Parathyroid adenoma (tissue), 2 donors: ENCODE results near the gene PBX1.

ENCODE experiments used
- H2AFZ ChIP-seq: fragments of 300-600 bp; sonication (generic); one replicate; pipeline ENCODE4 v1.7.0; 2017; ENCODE audit warnings: antibody characterized with exemption, mild to moderate bottlenecking
- H3K27ac ChIP-seq: fragments of 300-600 bp; sonication (generic); one replicate; pipeline ENCODE4 v1.7.0; 2017
- H3K27me3 ChIP-seq: fragments of 300-600 bp; sonication (generic); one replicate; pipeline ENCODE4 v1.7.0; 2017; ENCODE audit warnings: low read length; ENCODE audit not compliant: control insufficient read depth, insufficient read depth
- H3K36me3 ChIP-seq: fragments of 300-600 bp; sonication (generic); one replicate; pipeline ENCODE4 v1.7.0; 2017; ENCODE audit warnings: low read length; ENCODE audit not compliant: control insufficient read depth, insufficient read depth
- H3K4me1 ChIP-seq: fragments of 300-600 bp; sonication (generic); one replicate; pipeline ENCODE4 v1.7.0; 2017; ENCODE audit warnings: control low read depth
- H3K4me2 ChIP-seq: fragments of 300-600 bp; sonication (generic); one replicate; pipeline ENCODE4 v1.7.0; 2017; ENCODE audit warnings: low read length
- H3K4me3 ChIP-seq: fragments of 300-600 bp; sonication (generic); one replicate; pipeline ENCODE4 v1.7.0; 2017; ENCODE audit warnings: low read depth, low read length
- H3K79me2 ChIP-seq: fragments of 300-600 bp; sonication (generic); one replicate; pipeline ENCODE4 v1.7.0; 2017; ENCODE audit warnings: control low read depth
- H3K9ac ChIP-seq: fragments of 300-600 bp; sonication (generic); one replicate; pipeline ENCODE4 v1.7.0; 2017; ENCODE audit warnings: mild to moderate bottlenecking
- H3K9me3 ChIP-seq: fragments of 300-600 bp; sonication (generic); one replicate; pipeline ENCODE4 v1.7.0; 2017; ENCODE audit warnings: low read length; ENCODE audit not compliant: control insufficient read depth
- CTCF ChIP-seq: fragments of 300-600 bp; sonication (generic); IDR thresholded peaks from one replicate; pipeline ENCODE4 v1.7.0; 2017; ENCODE audit warnings: antibody characterized with exemption, mild to moderate bottlenecking
- donor health status: primary hyperparathyroidism.

PBX1 gene

GRCh38 chr1:164662955-164663354 is 104.0 kb downstream of the PBX1 start:
- no peaks in the 10 kb centered on the region for H3K9me3 ChIP-seq
- no peaks in the 10 kb centered on the region for H3K27me3 ChIP-seq
- no peak overlapping the region for H3K9ac ChIP-seq
- H3K36me3 ChIP-seq: no peaks in the 10 kb centered on the region
- no peak overlapping the region for H2AFZ ChIP-seq
- no peak for TF ChIP-seq CTCF
- no peak overlapping the region for H3K27ac ChIP-seq
- H3K4me3 ChIP-seq: no peak overlapping the region
- H3K4me2 ChIP-seq: no peak overlapping the region
- H3K4me1 ChIP-seq: peaks cover 14% of the 10 kb centered on the region
- H3K79me2 ChIP-seq: peaks cover 8% of the 10 kb centered on the region

GRCh38 chr1:164664127-164664526 is 105.1 kb downstream of the PBX1 start:
- Histone ChIP-seq H3K9ac (no peak overlapping the region), H3K4me1 (peaks cover 14% of the 10 kb centered on the region), H2AFZ (no peak overlapping the region), H3K79me2 (peaks cover 13% of the 10 kb centered on the region), H3K36me3 (no peaks in the 10 kb centered on the region), H3K27me3 (no peaks in the 10 kb centered on the region), H3K9me3 (no peaks in the 10 kb centered on the region), H3K27ac (no peak overlapping the region), H3K4me3 (no peak overlapping the region), H3K4me2 (no peak overlapping the region)
- no peak for TF ChIP-seq CTCF

GRCh38 chr1:164667001-164667400 is 108.0 kb downstream of the PBX1 start:
- Histone ChIP-seq H3K36me3 (no peaks in the 10 kb centered on the region), H3K79me2 (peaks cover 15% of the 10 kb centered on the region), H3K27me3 (no peaks in the 10 kb centered on the region), H3K9ac (no peak overlapping the region), H3K4me2 (no peak overlapping the region), H3K27ac (no peak overlapping the region), H3K4me1 (no peaks in the 10 kb centered on the region), H3K9me3 (no peaks in the 10 kb centered on the region), H2AFZ (no peak overlapping the region), H3K4me3 (no peak overlapping the region)
- no peak for TF ChIP-seq CTCF

GRCh38 chr1:164667600-164667999 is 108.6 kb downstream of the PBX1 start:
- Histone ChIP-seq H3K4me1 (no peaks in the 10 kb centered on the region), H3K27me3 (no peaks in the 10 kb centered on the region), H3K79me2 (peaks cover 15% of the 10 kb centered on the region), H3K4me2 (no peak overlapping the region), H3K9ac (no peak overlapping the region), H3K27ac (no peak overlapping the region), H2AFZ (no peak overlapping the region), H3K4me3 (no peak overlapping the region), H3K9me3 (no peaks in the 10 kb centered on the region), H3K36me3 (no peaks in the 10 kb centered on the region)
- no peak for TF ChIP-seq CTCF

GRCh38 chr1:164668491-164669400 is 109.8 kb downstream of the PBX1 start:
- Histone ChIP-seq H3K9me3 (no peaks in the 10 kb centered on the region), H2AFZ (no peak overlapping the region), H3K36me3 (no peaks in the 10 kb centered on the region), H3K27me3 (no peaks in the 10 kb centered on the region), H3K4me3 (no peak overlapping the region), H3K79me2 (peaks cover 13% of the 10 kb centered on the region), H3K4me2 (no peak overlapping the region), H3K4me1 (no peaks in the 10 kb centered on the region), H3K27ac (no peak overlapping the region), H3K9ac (no peak overlapping the region)
- no peak for TF ChIP-seq CTCF
